Glutamatergic neuron (in vitro differentiated cells): ENCODE data around the gene CACNA1C. TPM values are rescaled to one million over a fixed set of nuclear protein-coding genes. Genes with fewer than 3 reads are reported as not detected.

Experiments used
- DNase-seq: peaks from one replicate; pipeline ENCODE4 v3.0.0; 2022
- H3K27ac Mint-ChIP-seq: one replicate; pipeline ENCODE4 v1.8.0; 2020; ENCODE audit warnings: mild to moderate bottlenecking, mixed read lengths, inconsistent platforms; ENCODE audit not compliant: unreplicated experiment
- H3K27me3 Mint-ChIP-seq: one replicate; pipeline ENCODE4 v1.8.0; 2020; ENCODE audit warnings: mild to moderate bottlenecking, moderate library complexity, mixed read lengths, inconsistent platforms; ENCODE audit not compliant: unreplicated experiment
- H3K36me3 Mint-ChIP-seq: one replicate; pipeline ENCODE4 v1.8.0; 2020; ENCODE audit warnings: mild to moderate bottlenecking, mixed read lengths, inconsistent platforms; ENCODE audit not compliant: unreplicated experiment
- H3K4me1 Mint-ChIP-seq: one replicate; pipeline ENCODE4 v1.8.0; 2020; ENCODE audit warnings: mild to moderate bottlenecking, low read depth, mixed read lengths, inconsistent platforms; ENCODE audit not compliant: unreplicated experiment
- H3K4me3 Mint-ChIP-seq: one replicate; pipeline ENCODE4 v1.8.0; 2020; ENCODE audit warnings: mild to moderate bottlenecking, mixed read lengths, inconsistent platforms; ENCODE audit not compliant: unreplicated experiment
- H3K9me3 Mint-ChIP-seq: one replicate; pipeline ENCODE4 v1.8.0; 2020; ENCODE audit warnings: mild to moderate bottlenecking, moderate library complexity, mixed read lengths, inconsistent platforms; ENCODE audit not compliant: unreplicated experiment
- total RNA-seq: library from RNA; stranded (reverse); fragmentation: NEBNext Ultra II Directional; extraction: Animal tissue kit (Norgen Biotek cat#: 25700); gene quantifications from one replicate; pipeline ENCODE4 v1.2.1, GENCODE V29; 2021; ENCODE audit not compliant: unreplicated experiment
- TF ChIP-seq, protein P1 (sequence below): fragments of 200-600 bp; sonication (generic); IDR thresholded peaks from one replicate; pipeline ENCODE4 v1.5.0; 2021; ENCODE audit not compliant: partially characterized antibody, unreplicated experiment

CACNA1C gene
- total RNA-seq, 1 donor from 2014 or later = 11.0 TPM

DNA sequence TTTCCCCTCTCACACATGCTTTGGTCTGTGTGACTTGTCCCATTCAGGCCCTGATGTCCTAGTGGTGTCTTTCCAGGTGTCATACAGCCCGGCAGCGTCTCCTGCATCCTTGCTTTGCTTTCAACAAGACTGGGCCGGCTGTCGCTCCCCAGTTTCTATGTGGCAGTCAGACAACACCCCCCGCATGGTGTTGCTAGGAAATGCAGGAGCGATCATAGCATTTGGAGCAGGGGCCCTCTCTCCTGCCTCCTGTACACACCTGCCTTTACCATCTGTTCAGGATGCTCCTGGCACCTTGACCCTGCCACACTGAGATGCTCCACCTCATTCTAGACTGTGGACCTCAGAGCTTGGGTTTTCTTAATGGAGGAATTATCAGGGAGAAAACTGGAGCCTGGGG is 29.5 kb downstream of the CACNA1C start:
- TF ChIP-seq, protein P1, sequence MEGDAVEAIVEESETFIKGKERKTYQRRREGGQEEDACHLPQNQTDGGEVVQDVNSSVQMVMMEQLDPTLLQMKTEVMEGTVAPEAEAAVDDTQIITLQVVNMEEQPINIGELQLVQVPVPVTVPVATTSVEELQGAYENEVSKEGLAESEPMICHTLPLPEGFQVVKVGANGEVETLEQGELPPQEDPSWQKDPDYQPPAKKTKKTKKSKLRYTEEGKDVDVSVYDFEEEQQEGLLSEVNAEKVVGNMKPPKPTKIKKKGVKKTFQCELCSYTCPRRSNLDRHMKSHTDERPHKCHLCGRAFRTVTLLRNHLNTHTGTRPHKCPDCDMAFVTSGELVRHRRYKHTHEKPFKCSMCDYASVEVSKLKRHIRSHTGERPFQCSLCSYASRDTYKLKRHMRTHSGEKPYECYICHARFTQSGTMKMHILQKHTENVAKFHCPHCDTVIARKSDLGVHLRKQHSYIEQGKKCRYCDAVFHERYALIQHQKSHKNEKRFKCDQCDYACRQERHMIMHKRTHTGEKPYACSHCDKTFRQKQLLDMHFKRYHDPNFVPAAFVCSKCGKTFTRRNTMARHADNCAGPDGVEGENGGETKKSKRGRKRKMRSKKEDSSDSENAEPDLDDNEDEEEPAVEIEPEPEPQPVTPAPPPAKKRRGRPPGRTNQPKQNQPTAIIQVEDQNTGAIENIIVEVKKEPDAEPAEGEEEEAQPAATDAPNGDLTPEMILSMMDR = no peak
- Mint-ChIP-seq H3K27ac (peak overlapping the region; percentile 65), H3K4me3 (no peak overlapping the region), H3K27me3 (peaks cover 2% of the 10 kb centered on the region), H3K4me1 (peaks cover 40% of the 10 kb centered on the region), H3K36me3 (peaks cover 14% of the 10 kb centered on the region), H3K9me3 (peaks cover 3% of the 10 kb centered on the region)
- DNase-seq = no peak

GRCh38 chr12:2083008-2083407 is 30.2 kb downstream of the CACNA1C start:
- TF ChIP-seq, protein P1 = no peak
- Mint-ChIP-seq H3K4me3 (peak overlapping the region; percentile 23), H3K4me1 (peaks cover 40% of the 10 kb centered on the region), H3K27me3 (peaks cover 2% of the 10 kb centered on the region), H3K27ac (peak overlapping the region; percentile 83), H3K36me3 (peaks cover 14% of the 10 kb centered on the region), H3K9me3 (peaks cover 3% of the 10 kb centered on the region)
- DNase-seq = no peak

DNA sequence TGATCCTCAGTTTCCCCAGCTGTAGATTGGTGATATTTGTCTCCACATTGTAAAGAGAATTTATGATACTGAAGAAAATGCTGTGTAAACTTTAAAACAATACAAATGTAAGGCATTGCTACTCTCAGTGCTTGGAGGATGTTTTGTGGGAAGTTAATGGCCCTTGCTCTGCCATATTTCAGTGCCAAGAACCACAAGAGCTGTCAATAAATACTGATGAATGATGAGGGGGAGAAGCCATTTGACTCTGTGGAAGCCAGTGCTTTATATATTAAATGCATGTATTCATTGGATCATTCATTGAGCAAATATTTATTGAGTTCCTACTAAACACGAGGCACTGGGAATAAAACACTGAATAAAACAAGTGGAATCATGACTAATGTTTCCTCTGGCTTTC is 30.8 kb downstream of the CACNA1C start:
- Mint-ChIP-seq H3K4me3 (peak overlapping the region; percentile 23), H3K4me1 (peaks cover 41% of the 10 kb centered on the region), H3K9me3 (peaks cover 7% of the 10 kb centered on the region), H3K36me3 (peaks cover 10% of the 10 kb centered on the region), H3K27me3 (peaks cover 2% of the 10 kb centered on the region), H3K27ac (peak overlapping the region; percentile 83)
- TF ChIP-seq, protein P1 = no peak
- no peak for DNase-seq

DNA sequence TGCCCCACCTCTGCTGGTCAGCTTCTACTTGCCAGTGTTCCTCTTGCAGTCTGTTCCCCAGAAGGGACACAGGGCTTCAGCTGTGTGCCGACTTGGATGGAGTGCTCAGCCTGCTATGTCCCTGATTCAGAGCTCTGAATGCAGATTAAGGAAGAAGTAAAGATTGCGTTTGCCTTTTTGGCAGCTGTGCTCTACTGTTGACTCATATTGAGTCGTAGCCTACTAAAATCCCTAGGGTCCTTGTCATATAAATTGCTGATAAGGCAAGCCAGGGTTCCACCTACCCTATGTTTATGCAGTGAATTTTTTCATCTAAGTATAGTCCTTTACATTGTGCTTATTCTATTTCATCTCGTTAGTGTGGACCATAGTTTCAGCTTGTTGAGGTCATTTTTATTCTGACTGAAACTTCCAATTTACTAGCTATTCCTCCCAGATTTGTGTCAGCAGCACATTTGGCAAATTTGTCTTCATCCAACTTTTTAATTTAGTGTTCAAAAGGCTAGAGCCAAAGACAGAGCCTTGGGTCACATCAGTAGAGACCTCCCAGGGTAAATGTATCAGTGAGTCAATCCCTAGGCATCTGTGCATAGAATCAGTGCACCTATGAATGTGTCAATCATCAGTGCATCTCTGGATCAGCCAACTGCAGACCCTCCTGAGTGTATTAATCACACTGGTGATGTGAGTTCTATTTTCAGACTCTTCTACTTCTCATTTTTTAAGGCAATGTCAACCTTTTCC is 31.9 kb downstream of the CACNA1C start:
- peaks cover 41% of the 10 kb centered on the region for H3K4me1 Mint-ChIP-seq
- TF ChIP-seq, protein P1 = no peak
- peaks cover 7% of the 10 kb centered on the region for H3K9me3 Mint-ChIP-seq
- no peak for DNase-seq
- H3K27me3 Mint-ChIP-seq = peaks cover 2% of the 10 kb centered on the region
- H3K4me3 Mint-ChIP-seq = no peak overlapping the region
- peaks cover 17% of the 10 kb centered on the region for H3K36me3 Mint-ChIP-seq
- H3K27ac Mint-ChIP-seq = peak overlapping the region; percentile 74

DNA sequence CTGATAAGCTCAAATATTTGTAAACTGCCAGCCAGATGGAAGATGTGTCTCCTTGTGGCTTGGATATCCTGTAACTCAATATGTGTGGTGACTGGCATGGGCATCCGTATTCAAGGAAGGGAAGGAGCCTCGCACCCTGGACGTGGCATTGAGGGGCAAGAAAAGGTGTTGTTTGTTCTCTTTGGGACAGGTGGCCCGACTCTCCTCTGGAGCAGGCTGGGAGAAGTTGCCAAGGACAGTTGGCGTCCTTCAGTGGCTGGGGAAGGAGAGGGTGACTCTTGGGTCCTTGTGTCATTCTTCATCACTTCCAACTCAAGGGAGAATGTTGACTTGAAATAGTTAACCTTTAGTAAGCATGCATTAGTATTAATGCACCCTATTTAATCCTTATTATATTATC is 39.6 kb downstream of the CACNA1C start:
- Mint-ChIP-seq H3K27ac (no peak overlapping the region), H3K27me3 (no peaks in the 10 kb centered on the region), H3K4me3 (no peak overlapping the region), H3K36me3 (peaks cover 10% of the 10 kb centered on the region), H3K9me3 (peaks cover 6% of the 10 kb centered on the region), H3K4me1 (peaks cover 1% of the 10 kb centered on the region)
- TF ChIP-seq, protein P1 = no peak
- no peak for DNase-seq
